HCT116 (cell line): ENCODE data around the gene SOAT2. TPM values are rescaled to one million over a fixed set of nuclear protein-coding genes. Genes with fewer than 3 reads are reported as not detected.
A peak's percentile ranks its signal among the peaks of the same experiment; 100 is the strongest.

ENCODE experiments used
- ATAC-seq: fragments of 200-7000 bp; cut with Tn5 transposase; 2 replicates; pipeline ENCODE4 v1.9.1; 2020; ENCODE audit warnings: mild to moderate bottlenecking, moderate library complexity
- BruUV-seq: library from RNA; stranded (reverse); fragments of 400-500 nt; replicated peaks from 2 replicates; lab custom pipeline; 2021; lab: Mats Ljungman, UMichigan
- CTCF ChIA-PET: fragments of 300-600 bp; sonication (Branson Sonifier 250); formaldehyde crosslinking; loops from one replicate; lab custom pipeline; 2021; ENCODE audit warnings: antibody characterized with exemption; lab: Charles Lee
- POLR2A ChIA-PET: fragments of 300-600, 350-600 bp; sonication (Branson Sonifier 250); formaldehyde crosslinking; loops from one replicate; lab custom pipeline; 2021; ENCODE audit warnings: antibody characterized with exemption; lab: Charles Lee
- RAD21 ChIA-PET, 2 experiments: fragments of 300-600 bp; sonication (Branson Sonifier 250); formaldehyde crosslinking; loops; one replicate each; lab custom pipeline; 2023; ENCODE audit warnings: low total read pairs in 2 of 2; ENCODE audit not compliant: uncharacterized antibody in 2 of 2, unreplicated experiment in 2 of 2, low non-redundant PET in 1 of 2; lab: Charles Lee
- DNase-seq: peaks from one replicate; pipeline ENCODE4 v3.0.0-alpha.2; 2010; ENCODE audit warnings: low read depth, low spot score
- H2AFZ ChIP-seq: fragments of 200-600 bp; shearing (Covaris generic), sonication (generic); 2 replicates; pipeline ENCODE4 v1.6.1; 2017; ENCODE audit warnings: low read depth, mixed run types, mixed read lengths, antibody characterized with exemption, low read length; ENCODE audit not compliant: poor library complexity, severe bottlenecking
- H3K27ac ChIP-seq: 2 replicates; pipeline ENCODE4 v1.5.1; 2012; ENCODE audit warnings: low read depth, low read length
- H3K27me3 ChIP-seq: fragments of 200-600 bp; sonication (generic); 2 replicates; pipeline ENCODE4 v1.6.1; 2016; ENCODE audit warnings: mixed run types, low read length, mixed read lengths; ENCODE audit not compliant: insufficient read depth
- H3K36me3 ChIP-seq, 2 experiments: fragments of 200-500 bp in 1 of 2; fragments of 200-600 bp in 1 of 2; sonication (Bioruptor generic) in 1 of 2; sonication (generic) in 1 of 2; 2 replicates each; pipeline versions ENCODE4 v1.5.1 to v1.6.1; 2014 to 2016; ENCODE audit warnings: low read length in 2 of 2, inconsistent platforms in 1 of 2, mixed read lengths in 1 of 2, mixed run types in 1 of 2; ENCODE audit not compliant: insufficient read depth in 2 of 2, control insufficient read depth in 1 of 2
- H3K4me1 ChIP-seq, 2 experiments: fragments of 200-600 bp in 1 of 2; sonication (generic) in 1 of 2; 2 replicates each; pipeline versions ENCODE4 v1.5.1 to v1.6.1; 2012 to 2017; ENCODE audit warnings: low read length in 2 of 2, inconsistent platforms in 1 of 2, mild to moderate bottlenecking in 1 of 2, mixed read lengths in 1 of 2, mixed run types in 1 of 2, moderate library complexity in 1 of 2; ENCODE audit not compliant: insufficient read depth in 2 of 2, control insufficient read depth in 1 of 2
- H3K4me2 ChIP-seq: fragments of 200-600 bp; sonication (generic); 2 replicates; pipeline ENCODE4 v1.6.1; 2017; ENCODE audit warnings: mixed run types, low read length, mixed read lengths
- H3K4me3 ChIP-seq, 2 experiments: fragments of 200-600 bp in 1 of 2; sonication (generic) in 1 of 2; replicated peaks in 1 of 2; 2 replicates each; pipeline ENCODE4 v1.5.1; 2011 to 2016; ENCODE audit warnings: low read length in 2 of 2, control low read depth in 1 of 2, low read depth in 1 of 2, mild to moderate bottlenecking in 1 of 2, mixed read lengths in 1 of 2, mixed run types in 1 of 2
- H3K79me2 ChIP-seq: fragments of 200-600 bp; sonication (generic); 2 replicates; pipeline ENCODE4 v1.6.1; 2017; ENCODE audit warnings: mild to moderate bottlenecking, mixed run types, low read length, moderate library complexity, mixed read lengths; ENCODE audit not compliant: insufficient read depth
- H3K9ac ChIP-seq: fragments of 200-600 bp; sonication (generic); 2 replicates; pipeline ENCODE4 v1.6.1; 2016; ENCODE audit warnings: low read length, mixed read lengths
- H3K9me2 ChIP-seq: fragments of 200-600 bp; sonication (generic), shearing (Covaris generic); 2 replicates; pipeline ENCODE4 v1.6.1; 2017; ENCODE audit warnings: mixed run types, mild to moderate bottlenecking, moderate library complexity; ENCODE audit not compliant: insufficient read depth
- H3K9me3 ChIP-seq, 2 experiments: fragments of 200-500 bp in 1 of 2; fragments of 200-600 bp in 1 of 2; sonication (Bioruptor generic) in 1 of 2; sonication (generic) in 1 of 2; 2 replicates each; pipeline ENCODE4 v1.6.1; 2014 to 2017; ENCODE audit warnings: low read length in 2 of 2, mixed read lengths in 2 of 2, inconsistent platforms in 1 of 2, low read depth in 1 of 2, mild to moderate bottlenecking in 1 of 2, mixed run types in 1 of 2, moderate library complexity in 1 of 2; ENCODE audit not compliant: control insufficient read depth in 1 of 2, insufficient read depth in 1 of 2
- H4K20me1 ChIP-seq: fragments of 200-600 bp; sonication (generic), shearing (Covaris generic); 2 replicates; pipeline ENCODE4 v1.6.1; 2017; ENCODE audit warnings: mixed run types, mild to moderate bottlenecking, moderate library complexity; ENCODE audit not compliant: insufficient read depth
- CBX3 ChIP-seq: IDR thresholded peaks from 2 replicates; pipeline ENCODE4 v1.6.1; 2012; ENCODE audit warnings: low read depth
- CEBPB ChIP-seq: IDR thresholded peaks from 2 replicates; pipeline ENCODE4 v1.6.1; 2012; ENCODE audit warnings: low read depth
- EGR1 ChIP-seq: IDR thresholded peaks from 2 replicates; pipeline ENCODE4 v1.6.1; 2012; ENCODE audit warnings: low read depth
- EZH2 ChIP-seq: fragments of 200-600 bp; sonication (generic); IDR thresholded peaks from 2 replicates; pipeline ENCODE4 v1.6.1; 2017; ENCODE audit warnings: antibody characterized with exemption, mixed run types
- EZH2phosphoT487 ChIP-seq: fragments of 200-600 bp; IDR thresholded peaks from 2 replicates; pipeline ENCODE4 v1.6.1; 2018; ENCODE audit warnings: antibody characterized with exemption, borderline replicate concordance
- FOSL1 ChIP-seq: IDR thresholded peaks from 2 replicates; pipeline ENCODE4 v1.6.1; 2012; ENCODE audit warnings: low read depth
- JUND ChIP-seq: IDR thresholded peaks from 2 replicates; pipeline ENCODE4 v1.6.1; 2012
- MAX ChIP-seq: IDR thresholded peaks from 2 replicates; pipeline ENCODE4 v1.6.1; 2012
- POLR2A ChIP-seq: IDR thresholded peaks from 2 replicates; pipeline ENCODE4 v1.7.0; 2011; ENCODE audit warnings: borderline replicate concordance; ENCODE audit not compliant: insufficient read depth, insufficient read length; ENCODE audit errors: extremely low read depth
- RAD21 ChIP-seq: IDR thresholded peaks from 2 replicates; pipeline ENCODE4 v1.6.1; 2012; ENCODE audit warnings: low read depth, mild to moderate bottlenecking
- REST ChIP-seq: IDR thresholded peaks from 2 replicates; pipeline ENCODE4 v1.6.1; 2012; ENCODE audit warnings: low read depth
- SIN3A ChIP-seq: IDR thresholded peaks from 2 replicates; pipeline ENCODE4 v1.6.1; 2012; ENCODE audit warnings: low read depth
- SP1 ChIP-seq: IDR thresholded peaks from 2 replicates; pipeline ENCODE4 v1.6.1; 2012; ENCODE audit warnings: low read depth
- TCF7L2 ChIP-seq: IDR thresholded peaks from 2 replicates; pipeline ENCODE4 v1.7.0; 2011; ENCODE audit warnings: borderline replicate concordance, inconsistent platforms; ENCODE audit not compliant: insufficient read depth, insufficient read length; ENCODE audit errors: extremely low read depth
- YY1 ChIP-seq: IDR thresholded peaks from 2 replicates; pipeline ENCODE4 v1.6.1; 2011; ENCODE audit warnings: low read length, low read depth, moderate library complexity, mild to moderate bottlenecking; ENCODE audit not compliant: insufficient replicate concordance; ENCODE audit errors: extremely low read depth
- ZFX ChIP-seq: fragments of 450-650 bp; IDR thresholded peaks from 2 replicates; pipeline ENCODE4 v1.6.1; 2017
- ZNF274 ChIP-seq: fragments of 200-500 bp; sonication (Bioruptor generic); IDR thresholded peaks from 2 replicates; pipeline ENCODE4 v1.6.1; 2014; ENCODE audit warnings: mild to moderate bottlenecking, low read depth, low read length, inconsistent platforms
- intact Hi-C: fragments of 100-400 bp; cut with micrococcal nuclease; formaldehyde crosslinking; loops from 2 replicates; pipeline ENCODE4 v1.10.0; 2022
- total RNA-seq: library from RNA; stranded (reverse); gene quantifications from one replicate; pipeline ENCODE4 v1.2.1, GENCODE V29; 2021; ENCODE audit not compliant: unreplicated experiment
- TF ChIP-seq, protein P1 (sequence below): IDR thresholded peaks from 2 replicates; pipeline ENCODE4 v1.6.1; 2011; ENCODE audit warnings: mild to moderate bottlenecking, low read length, moderate library complexity; ENCODE audit not compliant: insufficient replicate concordance; ENCODE audit errors: extremely low read depth
- TF ChIP-seq, protein P2 (sequence below), 3 experiments: fragments of 200-600 bp in 1 of 3; sonication (generic) in 1 of 3; IDR thresholded peaks in 2 of 3; conservative IDR thresholded peaks in 1 of 3; 2 replicates each; pipeline ENCODE4 v1.5.1; 2012 to 2017; ENCODE audit warnings: low read depth in 2 of 3, low read length in 2 of 3, antibody characterized with exemption in 1 of 3, borderline replicate concordance in 1 of 3, control low read depth in 1 of 3, mild to moderate bottlenecking in 1 of 3, mixed read lengths in 1 of 3, mixed run types in 1 of 3, moderate library complexity in 1 of 3; ENCODE audit not compliant: insufficient read depth in 1 of 3

Gene SOAT2
- total RNA-seq, 1 experiment from 2014 or later = 0.17 TPM

GRCh38 chr12:53173085-53173715 is 69.9 kb downstream of the SOAT2 start:
- no peak for TF ChIP-seq ZNF274
- TF ChIP-seq SIN3A = no peak
- TF ChIP-seq ZFX = no peak
- no peak for TF ChIP-seq FOSL1
- TF ChIP-seq JUND = no peak
- no peak for TF ChIP-seq EZH2
- TF ChIP-seq CBX3 = no peak
- TF ChIP-seq, protein P1, sequence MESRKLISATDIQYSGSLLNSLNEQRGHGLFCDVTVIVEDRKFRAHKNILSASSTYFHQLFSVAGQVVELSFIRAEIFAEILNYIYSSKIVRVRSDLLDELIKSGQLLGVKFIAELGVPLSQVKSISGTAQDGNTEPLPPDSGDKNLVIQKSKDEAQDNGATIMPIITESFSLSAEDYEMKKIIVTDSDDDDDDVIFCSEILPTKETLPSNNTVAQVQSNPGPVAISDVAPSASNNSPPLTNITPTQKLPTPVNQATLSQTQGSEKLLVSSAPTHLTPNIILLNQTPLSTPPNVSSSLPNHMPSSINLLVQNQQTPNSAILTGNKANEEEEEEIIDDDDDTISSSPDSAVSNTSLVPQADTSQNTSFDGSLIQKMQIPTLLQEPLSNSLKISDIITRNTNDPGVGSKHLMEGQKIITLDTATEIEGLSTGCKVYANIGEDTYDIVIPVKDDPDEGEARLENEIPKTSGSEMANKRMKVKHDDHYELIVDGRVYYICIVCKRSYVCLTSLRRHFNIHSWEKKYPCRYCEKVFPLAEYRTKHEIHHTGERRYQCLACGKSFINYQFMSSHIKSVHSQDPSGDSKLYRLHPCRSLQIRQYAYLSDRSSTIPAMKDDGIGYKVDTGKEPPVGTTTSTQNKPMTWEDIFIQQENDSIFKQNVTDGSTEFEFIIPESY = no peak
- TF ChIP-seq SP1 = no peak
- no peak for TF ChIP-seq MAX
- TF ChIP-seq EZH2phosphoT487 = no peak
- TF ChIP-seq TCF7L2 = no peak
- TF ChIP-seq CEBPB = no peak
- TF ChIP-seq, protein P2, sequence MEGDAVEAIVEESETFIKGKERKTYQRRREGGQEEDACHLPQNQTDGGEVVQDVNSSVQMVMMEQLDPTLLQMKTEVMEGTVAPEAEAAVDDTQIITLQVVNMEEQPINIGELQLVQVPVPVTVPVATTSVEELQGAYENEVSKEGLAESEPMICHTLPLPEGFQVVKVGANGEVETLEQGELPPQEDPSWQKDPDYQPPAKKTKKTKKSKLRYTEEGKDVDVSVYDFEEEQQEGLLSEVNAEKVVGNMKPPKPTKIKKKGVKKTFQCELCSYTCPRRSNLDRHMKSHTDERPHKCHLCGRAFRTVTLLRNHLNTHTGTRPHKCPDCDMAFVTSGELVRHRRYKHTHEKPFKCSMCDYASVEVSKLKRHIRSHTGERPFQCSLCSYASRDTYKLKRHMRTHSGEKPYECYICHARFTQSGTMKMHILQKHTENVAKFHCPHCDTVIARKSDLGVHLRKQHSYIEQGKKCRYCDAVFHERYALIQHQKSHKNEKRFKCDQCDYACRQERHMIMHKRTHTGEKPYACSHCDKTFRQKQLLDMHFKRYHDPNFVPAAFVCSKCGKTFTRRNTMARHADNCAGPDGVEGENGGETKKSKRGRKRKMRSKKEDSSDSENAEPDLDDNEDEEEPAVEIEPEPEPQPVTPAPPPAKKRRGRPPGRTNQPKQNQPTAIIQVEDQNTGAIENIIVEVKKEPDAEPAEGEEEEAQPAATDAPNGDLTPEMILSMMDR (IDR thresholded peaks at IDR 0.05 in 2 of 3, conservative IDR thresholded peaks at IDR 0.05 in 1 of 3; ENCODE audit: borderline replicate concordance in 1 of 3, insufficient read depth in 1 of 3, low read depth in 2 of 3, low read length in 2 of 3) = no peak
- no peak for TF ChIP-seq EGR1
- TF ChIP-seq YY1 = no peak
- no peak for TF ChIP-seq POLR2A
- no peak for TF ChIP-seq REST
- TF ChIP-seq RAD21 = no peak
- Histone ChIP-seq H3K27ac (no peak overlapping the region), H3K36me3 (no peaks in the 10 kb centered on the region), H2AFZ (no peak overlapping the region), H3K79me2 (no peaks in the 10 kb centered on the region), H3K27me3 (no peaks in the 10 kb centered on the region), H3K9me3 (no peaks in the 10 kb centered on the region), H3K9ac (no peak overlapping the region), H3K9me2 (no peaks in the 10 kb centered on the region), H3K4me3 (no peak overlapping the region), H3K4me1 (peaks cover 21 to 45% of the 10 kb centered on the region in 2 experiments; a peak in 3 of 4 replicates), H3K4me2 (peak overlapping the region; percentile 32; the same call in 1 of the 2 replicates), H4K20me1 (no peaks in the 10 kb centered on the region)
- RAD21 ChIA-PET = no interaction called here
- POLR2A ChIA-PET = no interaction called here
- ATAC-seq (no peak), DNase-seq (no peak)
- BruUV-seq = no TSS peak
- intact Hi-C loops = no loop called here
- CTCF ChIA-PET = interaction anchor here (1.3 to 2.0 kb wide), 2 partner anchors 14 to 119 kb away, joined by 3 to 7 read pairs; no protein-coding TSS in a partner anchor
